A673 (cell line): Measurements from ENCODE around the gene CFAP91. TPM values are rescaled to one million over a fixed set of nuclear protein-coding genes. Genes with fewer than 3 reads are reported as not detected.

Source experiments
- BruUV-seq: library from RNA; stranded (reverse); fragments of 400-500 nt; replicated peaks from 2 replicates; lab custom pipeline; 2021; lab: Mats Ljungman, UMichigan
- CTCF ChIA-PET: fragments of 300-600 bp; sonication (Branson Sonifier 250); formaldehyde crosslinking; loops from one replicate; lab custom pipeline; 2022; ENCODE audit warnings: antibody characterized with exemption; lab: Charles Lee
- POLR2A ChIA-PET: fragments of 300-600 bp; sonication (Branson Sonifier 250); formaldehyde crosslinking; loops from one replicate; lab custom pipeline; 2022; ENCODE audit warnings: antibody characterized with exemption; ENCODE audit not compliant: low non-redundant PET; lab: Charles Lee
- DNase-seq: peaks from one replicate; pipeline ENCODE4 v3.0.0-alpha.2; 2015; ENCODE audit warnings: low spot score
- H3K27ac ChIP-seq: fragments of 200-600 bp; sonication (generic); 2 replicates; pipeline ENCODE4 v1.5.1; 2016; ENCODE audit warnings: mixed run types, low read depth, mild to moderate bottlenecking, mixed read lengths, antibody characterized with exemption, low read length; ENCODE audit not compliant: poor library complexity, severe bottlenecking
- H3K27me3 ChIP-seq: fragments of 200-600 bp; sonication (generic); replicated peaks from 2 replicates; pipeline ENCODE4 v1.6.1; 2017; ENCODE audit warnings: mixed run types, low read depth, mild to moderate bottlenecking, mixed read lengths, antibody characterized with exemption, low read length; ENCODE audit not compliant: insufficient read depth, poor library complexity
- H3K36me3 ChIP-seq: fragments of 200-600 bp; sonication (generic); 2 replicates; pipeline ENCODE4 v1.6.1; 2016; ENCODE audit warnings: mixed run types, mild to moderate bottlenecking, mixed read lengths, antibody characterized with exemption, low read length; ENCODE audit not compliant: insufficient read depth, poor library complexity, severe bottlenecking
- H3K4me1 ChIP-seq: fragments of 200-600 bp; sonication (generic); 2 replicates; pipeline ENCODE4 v1.6.1; 2017; ENCODE audit warnings: mixed run types, mild to moderate bottlenecking, mixed read lengths, antibody characterized with exemption, low read length; ENCODE audit not compliant: insufficient read depth, poor library complexity, severe bottlenecking
- H3K4me3 ChIP-seq: fragments of 200-600 bp; sonication (generic); 2 replicates; pipeline ENCODE4 v1.5.1; 2016; ENCODE audit warnings: low read depth, mixed run types, mild to moderate bottlenecking, mixed read lengths, low read length; ENCODE audit not compliant: poor library complexity, severe bottlenecking
- H3K9me3 ChIP-seq: fragments of 200-600 bp; sonication (generic); 2 replicates; pipeline ENCODE4 v1.6.1; 2016; ENCODE audit warnings: mixed run types, low read depth, mild to moderate bottlenecking, mixed read lengths, antibody characterized with exemption, low read length; ENCODE audit not compliant: poor library complexity, severe bottlenecking
- CTCF ChIP-seq: fragments of 300-800, 200-600 bp; sonication (generic); conservative IDR thresholded peaks from 2 replicates; pipeline ENCODE4 v1.5.1; 2017; ENCODE audit warnings: low read depth, mild to moderate bottlenecking, antibody characterized with exemption, low read length, moderate library complexity, mixed read lengths
- EZH2 ChIP-seq: fragments of 200-600 bp; sonication (generic); IDR thresholded peaks from 2 replicates; pipeline ENCODE4 v1.6.1; 2017; ENCODE audit warnings: borderline replicate concordance, low read depth, mild to moderate bottlenecking, mixed read lengths, antibody characterized with exemption, low read length; ENCODE audit not compliant: poor library complexity, severe bottlenecking
- intact Hi-C: fragments of 100-400 bp; cut with micrococcal nuclease; formaldehyde crosslinking; loops from one replicate; pipeline ENCODE4 v1.10.0; 2022; ENCODE audit not compliant: unreplicated experiment
- total RNA-seq: library from RNA; stranded (reverse); gene quantifications from 2 replicates; pipeline ENCODE4 v1.2.3, GENCODE V29; 2021

Gene CFAP91
- total RNA-seq, 1 experiment from 2014 or later = 0.75 TPM

- no peak overlapping the region for H3K27ac ChIP-seq
Observed at GRCh38 chr3:119751423-119751822, 48.6 kb downstream of the CFAP91 start.

More at GRCh38 chr3:119751423-119751822, 48.6 kb downstream of the CFAP91 start:
- no peaks in the 10 kb centered on the region for H3K4me1 ChIP-seq
- BruUV-seq = no TSS peak
- H3K4me3 ChIP-seq = no peak overlapping the region
- POLR2A ChIA-PET = no interaction called here
- intact Hi-C loops = no loop called here
- H3K9me3 ChIP-seq = no peaks in the 10 kb centered on the region
- TF ChIP-seq CTCF = no peak
- TF ChIP-seq EZH2 = no peak
- H3K36me3 ChIP-seq = no peaks in the 10 kb centered on the region
- CTCF ChIA-PET = no interaction called here
- H3K27me3 ChIP-seq = peaks cover 3% of the 10 kb centered on the region
- DNase-seq = no peak

Other genes with a start within 250 kb of the CFAP91 start
- 37.0 and 39.7 TPM in 2 replicates for gene TMEM39A, start 239.4 kb upstream of the CFAP91 start, total RNA-seq
- 22.7 and 28.7 TPM in 2 replicates for gene POGLUT1, start 234.1 kb upstream of the CFAP91 start, total RNA-seq
- gene TIMMDC1, start 204.5 kb upstream of the CFAP91 start, total RNA-seq = 96.7 and 97.8 TPM in 2 replicates
- gene CD80, start 143.4 kb upstream of the CFAP91 start, total RNA-seq = not detected in 2 replicates
- 0.37 TPM in 2 replicates for gene ADPRH, start 123.5 kb upstream of the CFAP91 start, total RNA-seq
- gene PLA1A, start 105.1 kb upstream of the CFAP91 start, total RNA-seq = not detected in 2 replicates
- 0.72 and 0.99 TPM in 2 replicates for gene POPDC2, start 42.4 kb upstream of the CFAP91 start, total RNA-seq
- gene COX17, start 25.6 kb upstream of the CFAP91 start, total RNA-seq = 42.6 and 49.7 TPM in 2 replicates
- not detected in 2 replicates for gene NR1I2, start 79.1 kb downstream of the CFAP91 start, total RNA-seq